ENCODE measurements around the gene DACH1.

DACH1 gene

DNA sequence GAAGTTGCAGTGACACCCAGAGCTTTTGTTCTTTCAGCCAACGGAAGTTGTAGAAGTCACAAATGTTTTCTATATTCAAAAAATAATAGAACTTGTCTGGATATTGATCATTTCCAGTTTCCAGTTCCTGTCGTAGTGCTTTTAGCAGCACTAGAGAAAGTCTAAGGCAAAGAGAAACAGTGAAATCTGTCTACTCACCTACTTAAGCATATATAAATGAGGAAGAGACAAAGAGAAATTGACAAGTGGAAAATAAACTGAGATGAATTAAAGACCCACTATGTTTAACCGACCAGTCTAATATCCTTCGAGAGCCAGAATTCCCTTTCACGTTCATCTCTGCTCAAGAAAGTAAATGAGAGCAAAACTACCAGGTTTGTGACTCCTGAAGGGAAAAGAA lies 36.7 kb downstream of the DACH1 start:
- Histone ChIP-seq H3K79me1 (replicated peaks; ENCODE audit: low read length, poor library complexity, severe bottlenecking) (no peaks in the 10 kb centered on the region), H2BK5ac (ENCODE audit: low read depth, low read length, poor library complexity, severe bottlenecking) (no peak overlapping the region), H2BK120ac (ENCODE audit: low read depth, low read length) (no peak overlapping the region), H2AK5ac (ENCODE audit: low read length, severe bottlenecking) (no peak overlapping the region), H2AFZ (ENCODE audit: low read depth, low read length) (no peak overlapping the region), H2BK15ac (ENCODE audit: low read depth, poor library complexity, severe bottlenecking) (no peak overlapping the region), H4K8ac (ENCODE audit: low read length) (no peak overlapping the region), H3K27ac (ENCODE audit: low read length, poor library complexity, severe bottlenecking) (no peak overlapping the region), H3K18ac (ENCODE audit: low read depth in 1 of 2, low read length in 2 of 2) (no peak overlapping the region), H3K4ac (ENCODE audit: low read depth in 1 of 2, low read length in 2 of 2) (no peak overlapping the region), H3K23ac (ENCODE audit: low read length in 2 of 2) (no peak overlapping the region), H3K4me3 (ENCODE audit: insufficient read depth in 1 of 2, low read depth in 1 of 2, low read length in 2 of 2) (no peak overlapping the region), H3K9me3 (ENCODE audit: control insufficient read depth, low read length) (no peaks in the 10 kb centered on the region), H3K14ac (ENCODE audit: low read length in 2 of 2) (no peak overlapping the region), H3K4me2 (ENCODE audit: low read length, poor library complexity, severe bottlenecking) (no peak overlapping the region), H2BK12ac (ENCODE audit: low read length in 2 of 2) (no peak overlapping the region), H4K91ac (ENCODE audit: low read length) (no peak overlapping the region), H3K36me3 (ENCODE audit: control insufficient read depth in 1 of 2, insufficient read depth in 2 of 2, low read depth in 1 of 2, low read length in 2 of 2) (no peaks in the 10 kb centered on the region), H3K9ac (ENCODE audit: low read length) (no peak overlapping the region), H3K4me1 (ENCODE audit: control insufficient read depth, insufficient read depth, low read depth, low read length) (no peaks in the 10 kb centered on the region), H3K27me3 (ENCODE audit: control insufficient read depth in 1 of 2, insufficient read depth in 1 of 2, low read length in 2 of 2) (no peaks in the 10 kb centered on the region)
- DNase-seq, result no peak
- no CpG with 5 or more reads among the region's 5 CpGs for WGBS

GRCh38 chr13:71829547-71829946 lies 37.5 kb downstream of the DACH1 start:
- Histone ChIP-seq H4K8ac (ENCODE audit: low read length) (no peak overlapping the region), H3K79me1 (replicated peaks; ENCODE audit: low read length, poor library complexity, severe bottlenecking) (no peaks in the 10 kb centered on the region), H2BK120ac (ENCODE audit: low read depth, low read length) (no peak overlapping the region), H3K27me3 (ENCODE audit: control insufficient read depth in 1 of 2, insufficient read depth in 1 of 2, low read length in 2 of 2) (no peaks in the 10 kb centered on the region), H4K91ac (ENCODE audit: low read length) (no peak overlapping the region), H3K4me1 (ENCODE audit: control insufficient read depth, insufficient read depth, low read depth, low read length) (no peaks in the 10 kb centered on the region), H3K4me2 (ENCODE audit: low read length, poor library complexity, severe bottlenecking) (no peak overlapping the region), H2AFZ (ENCODE audit: low read depth, low read length) (no peak overlapping the region), H3K9ac (ENCODE audit: low read length) (no peak overlapping the region), H3K14ac (ENCODE audit: low read length in 2 of 2) (no peak overlapping the region), H3K23ac (ENCODE audit: low read length in 2 of 2) (no peak overlapping the region), H3K36me3 (ENCODE audit: control insufficient read depth in 1 of 2, insufficient read depth in 2 of 2, low read depth in 1 of 2, low read length in 2 of 2) (no peaks in the 10 kb centered on the region), H3K4ac (ENCODE audit: low read depth in 1 of 2, low read length in 2 of 2) (no peak overlapping the region), H3K18ac (ENCODE audit: low read depth in 1 of 2, low read length in 2 of 2) (no peak overlapping the region), H2BK12ac (ENCODE audit: low read length in 2 of 2) (no peak overlapping the region), H2BK5ac (ENCODE audit: low read depth, low read length, poor library complexity, severe bottlenecking) (no peak overlapping the region), H3K4me3 (ENCODE audit: insufficient read depth in 1 of 2, low read depth in 1 of 2, low read length in 2 of 2) (no peak overlapping the region), H3K27ac (ENCODE audit: low read length, poor library complexity, severe bottlenecking) (no peak overlapping the region), H2AK5ac (ENCODE audit: low read length, severe bottlenecking) (no peak overlapping the region), H3K9me3 (ENCODE audit: control insufficient read depth, low read length) (no peaks in the 10 kb centered on the region), H2BK15ac (ENCODE audit: low read depth, poor library complexity, severe bottlenecking) (no peak overlapping the region)
- DNase-seq, result no peak
- 50% methylated on average over 1 of the region's 1 CpG for WGBS

- 63% methylated on average over 2 of the region's 2 CpGs for WGBS
- H3K14ac ChIP-seq (ENCODE audit: low read length in 2 of 2), result no peak overlapping the region
- no peak overlapping the region for H2AK5ac ChIP-seq (ENCODE audit: low read length, severe bottlenecking)
- no peak overlapping the region for H3K27ac ChIP-seq (ENCODE audit: low read length, poor library complexity, severe bottlenecking)
- peak; percentile 8 for DNase-seq
- H2BK15ac ChIP-seq (ENCODE audit: low read depth, poor library complexity, severe bottlenecking), result no peak overlapping the region
- no peak overlapping the region for H3K18ac ChIP-seq (ENCODE audit: low read depth in 1 of 2, low read length in 2 of 2)
- H3K4me3 ChIP-seq (ENCODE audit: insufficient read depth in 1 of 2, low read depth in 1 of 2, low read length in 2 of 2), result no peak overlapping the region
- H3K27me3 ChIP-seq (ENCODE audit: control insufficient read depth in 1 of 2, insufficient read depth in 1 of 2, low read length in 2 of 2), result no peaks in the 10 kb centered on the region
- H3K4me1 ChIP-seq (ENCODE audit: control insufficient read depth, insufficient read depth, low read depth, low read length), result no peaks in the 10 kb centered on the region
- peak overlapping the region; percentile 37 for H4K8ac ChIP-seq (ENCODE audit: low read length)
- H3K79me1 ChIP-seq (replicated peaks; ENCODE audit: low read length, poor library complexity, severe bottlenecking), result no peaks in the 10 kb centered on the region
- H2BK120ac ChIP-seq (ENCODE audit: low read depth, low read length), result no peak overlapping the region
- H3K9ac ChIP-seq (ENCODE audit: low read length), result no peak overlapping the region
- no peak overlapping the region for H3K23ac ChIP-seq (ENCODE audit: low read length in 2 of 2)
- no peaks in the 10 kb centered on the region for H3K9me3 ChIP-seq (ENCODE audit: control insufficient read depth, low read length)
- no peak overlapping the region for H3K4ac ChIP-seq (ENCODE audit: low read depth in 1 of 2, low read length in 2 of 2)
- H2BK12ac ChIP-seq (ENCODE audit: low read length in 2 of 2), result no peak overlapping the region
- no peak overlapping the region for H3K4me2 ChIP-seq (ENCODE audit: low read length, poor library complexity, severe bottlenecking)
- H4K91ac ChIP-seq (ENCODE audit: low read length), result no peak overlapping the region
- H2BK5ac ChIP-seq (ENCODE audit: low read depth, low read length, poor library complexity, severe bottlenecking), result no peak overlapping the region
- H3K36me3 ChIP-seq (ENCODE audit: control insufficient read depth in 1 of 2, insufficient read depth in 2 of 2, low read depth in 1 of 2, low read length in 2 of 2), result no peaks in the 10 kb centered on the region
- no peak overlapping the region for H2AFZ ChIP-seq (ENCODE audit: low read depth, low read length)
Observed at GRCh38 chr13:71828564-71828963, 38.4 kb downstream of the DACH1 start.

DNA sequence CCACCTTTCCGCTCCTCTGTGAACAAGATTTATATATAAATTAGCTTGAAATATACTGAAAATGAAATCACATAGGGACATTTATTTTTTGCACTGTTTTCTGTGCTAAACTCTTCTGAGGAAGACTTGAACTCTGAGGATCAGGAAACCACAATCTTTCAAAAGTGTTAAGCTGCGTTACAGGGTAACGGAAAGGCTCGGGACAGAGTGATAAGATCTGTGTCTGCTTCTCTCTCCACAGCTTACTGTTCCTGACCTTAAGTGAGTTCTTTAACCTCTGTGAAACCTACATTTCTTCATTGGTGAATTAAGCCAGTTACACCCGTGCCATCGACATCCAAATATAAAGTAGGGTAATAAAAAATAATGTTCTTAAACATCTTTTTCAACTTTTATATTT lies 38.9 kb downstream of the DACH1 start:
- Histone ChIP-seq H3K27me3 (ENCODE audit: control insufficient read depth in 1 of 2, insufficient read depth in 1 of 2, low read length in 2 of 2) (no peaks in the 10 kb centered on the region), H2AK5ac (ENCODE audit: low read length, severe bottlenecking) (no peak overlapping the region), H3K9me3 (ENCODE audit: control insufficient read depth, low read length) (no peaks in the 10 kb centered on the region), H3K4me3 (ENCODE audit: insufficient read depth in 1 of 2, low read depth in 1 of 2, low read length in 2 of 2) (no peak overlapping the region), H2AFZ (ENCODE audit: low read depth, low read length) (no peak overlapping the region), H4K91ac (ENCODE audit: low read length) (no peak overlapping the region), H3K79me1 (replicated peaks; ENCODE audit: low read length, poor library complexity, severe bottlenecking) (no peaks in the 10 kb centered on the region), H3K4ac (ENCODE audit: low read depth in 1 of 2, low read length in 2 of 2) (no peak overlapping the region), H3K4me2 (ENCODE audit: low read length, poor library complexity, severe bottlenecking) (no peak overlapping the region), H2BK12ac (ENCODE audit: low read length in 2 of 2) (no peak overlapping the region), H3K9ac (ENCODE audit: low read length) (no peak overlapping the region), H2BK15ac (ENCODE audit: low read depth, poor library complexity, severe bottlenecking) (no peak overlapping the region), H2BK5ac (ENCODE audit: low read depth, low read length, poor library complexity, severe bottlenecking) (no peak overlapping the region), H3K36me3 (ENCODE audit: control insufficient read depth in 1 of 2, insufficient read depth in 2 of 2, low read depth in 1 of 2, low read length in 2 of 2) (no peaks in the 10 kb centered on the region), H3K23ac (ENCODE audit: low read length in 2 of 2) (no peak overlapping the region), H3K27ac (ENCODE audit: low read length, poor library complexity, severe bottlenecking) (no peak overlapping the region), H3K18ac (ENCODE audit: low read depth in 1 of 2, low read length in 2 of 2) (no peak overlapping the region), H2BK120ac (ENCODE audit: low read depth, low read length) (no peak overlapping the region), H3K14ac (ENCODE audit: low read length in 2 of 2) (no peak overlapping the region), H4K8ac (ENCODE audit: low read length) (no peak overlapping the region), H3K4me1 (ENCODE audit: control insufficient read depth, insufficient read depth, low read depth, low read length) (no peaks in the 10 kb centered on the region)
- WGBS, result 46% methylated on average over 3 of the region's 6 CpGs
- DNase-seq, result peak; percentile 42

All from mesenchymal stem cell (in vitro differentiated cells and primary cell).